ENCODE data around the gene PRMT1.

- TF ChIP-seq POLR2A (IDR thresholded peaks at IDR 0.05) (no peak), POLR2AphosphoS5 (IDR thresholded peaks at IDR 0.05; ENCODE audit: insufficient read depth in 1 of 2, low read depth in 1 of 2) (no peak), CTCF (IDR thresholded peaks at IDR 0.05) (peak in 2 of 3 experiments; percentile 2 to 48)
Observed at GRCh38 chr19:49689133-49690078, 12.3 kb downstream of the PRMT1 start, which contains the start of gene ADM5.
